Endothelial cell of umbilical vein (primary cell): ENCODE data around the gene SNRNP200. TPM values are rescaled to one million over a fixed set of nuclear protein-coding genes. Genes with fewer than 3 reads are reported as not detected.

Source experiments
- BruUV-seq: library from RNA; stranded (reverse); fragments of 400-500 nt; replicated peaks from 2 replicates; lab custom pipeline; 2021; lab: Mats Ljungman, UMichigan
- CTCF ChIA-PET: fragments of 300-600, 350-600 bp; sonication (Branson Sonifier 250); formaldehyde crosslinking; loops from one replicate; lab custom pipeline; 2021; ENCODE audit warnings: antibody characterized with exemption, inconsistent platforms; lab: Charles Lee
- POLR2A ChIA-PET: fragments of 300-600, 350-600 bp; sonication (Branson Sonifier 250); formaldehyde crosslinking; loops from one replicate; lab custom pipeline; 2021; ENCODE audit warnings: antibody characterized with exemption, inconsistent platforms; lab: Charles Lee
- DNase-seq: peaks from one replicate; pipeline ENCODE4 v3.0.0-alpha.2; 2011; ENCODE audit warnings: low read depth, low spot score
- FAIRE-seq: peaks from 2 replicates; lab custom pipeline; 2011; peaks lifted over from hg19 to GRCh38; lab: Jason Lieb, UNC
- H2AFZ ChIP-seq: 2 replicates; pipeline ENCODE4 v1.6.0; 2012; ENCODE audit warnings: low read depth, low read length, control low read depth, inconsistent platforms
- H3K27ac ChIP-seq: 2 replicates; pipeline ENCODE4 v1.5.1; 2011; ENCODE audit warnings: low read depth, mild to moderate bottlenecking, control low read depth, low read length, moderate library complexity; ENCODE audit not compliant: insufficient read depth
- H3K27me3 ChIP-seq, 2 experiments: 2 replicates each; pipeline versions ENCODE4 v1.6.0 to v1.6.1; 2011; ENCODE audit warnings: low read length in 2 of 2, mixed read lengths in 1 of 2; ENCODE audit not compliant: control insufficient read depth in 2 of 2, insufficient read depth in 2 of 2
- H3K36me3 ChIP-seq, 2 experiments: 2 replicates in 1 of 2; 3 replicates in 1 of 2; pipeline ENCODE4 v1.5.1; 2011; ENCODE audit warnings: low read length in 2 of 2, mild to moderate bottlenecking in 1 of 2, moderate library complexity in 1 of 2; ENCODE audit not compliant: control insufficient read depth in 2 of 2, insufficient read depth in 2 of 2; ENCODE audit errors: extremely low read depth in 1 of 2
- H3K4me1 ChIP-seq: 3 replicates; pipeline ENCODE4 v1.5.1; 2011; ENCODE audit warnings: mild to moderate bottlenecking, low read length; ENCODE audit not compliant: control insufficient read depth, insufficient read depth; ENCODE audit errors: extremely low read depth
- H3K4me2 ChIP-seq: 2 replicates; pipeline ENCODE4 v1.6.1; 2011; ENCODE audit warnings: low read length, control low read depth, mixed read lengths; ENCODE audit not compliant: insufficient read depth
- H3K4me3 ChIP-seq, 3 experiments: fragments of 200-600 bp in 1 of 3; sonication (generic), shearing (Covaris generic) in 1 of 3; replicated peaks in 1 of 3; 2 replicates each; pipeline ENCODE4 v1.5.1; 2011 to 2016; ENCODE audit warnings: control low read depth in 3 of 3, low read length in 3 of 3, mild to moderate bottlenecking in 2 of 3, inconsistent platforms in 1 of 3, low read depth in 1 of 3, moderate library complexity in 1 of 3; ENCODE audit not compliant: insufficient read depth in 1 of 3
- H3K79me2 ChIP-seq: 2 replicates; pipeline ENCODE4 v1.6.0; 2012; ENCODE audit warnings: low read length, inconsistent platforms; ENCODE audit not compliant: control insufficient read depth, insufficient read depth
- H3K9ac ChIP-seq: replicated peaks from 2 replicates; pipeline ENCODE3; 2011; ENCODE audit warnings: low read length, control low read depth; ENCODE audit not compliant: insufficient read depth; ENCODE audit errors: extremely low read depth
- H3K9me1 ChIP-seq: replicated peaks from 3 replicates; pipeline ENCODE4 v1.6.0; 2011; ENCODE audit warnings: mild to moderate bottlenecking, low read length; ENCODE audit not compliant: control insufficient read depth, insufficient read depth; ENCODE audit errors: extremely low read depth
- H3K9me3 ChIP-seq: replicated peaks from 2 replicates; pipeline ENCODE4 v1.5.1; 2012; ENCODE audit warnings: low read length, inconsistent platforms; ENCODE audit not compliant: control insufficient read depth, insufficient read depth
- H4K20me1 ChIP-seq: replicated peaks from 2 replicates; pipeline ENCODE3; 2011; ENCODE audit warnings: mild to moderate bottlenecking, low read length; ENCODE audit not compliant: control insufficient read depth, insufficient read depth; ENCODE audit errors: extremely low read depth
- CTCF ChIP-seq, 2 donors: IDR thresholded peaks; 1 replicate in 1 of 2; 2 replicates in 1 of 2; pipeline ENCODE4 v1.5.1; 2011; ENCODE audit warnings: low read length in 2 of 2, mild to moderate bottlenecking in 2 of 2, moderate library complexity in 2 of 2, control low read depth in 1 of 2, inconsistent platforms in 1 of 2, low read depth in 1 of 2; ENCODE audit not compliant: insufficient read depth in 1 of 2; ENCODE audit errors: extremely low read depth in 1 of 2
- EZH2 ChIP-seq: IDR thresholded peaks from 2 replicates; pipeline ENCODE4 v1.6.1; 2012; ENCODE audit warnings: borderline replicate concordance, low read depth, mild to moderate bottlenecking, moderate library complexity, low read length, inconsistent platforms; ENCODE audit not compliant: severe bottlenecking
- FOS ChIP-seq: IDR thresholded peaks from 2 replicates; pipeline ENCODE4 v1.6.1; 2011; ENCODE audit warnings: mild to moderate bottlenecking, low read length, moderate library complexity, borderline replicate concordance; ENCODE audit not compliant: insufficient read depth
- GATA2 ChIP-seq: IDR thresholded peaks from 2 replicates; pipeline ENCODE4 v1.7.0; 2011; ENCODE audit warnings: low read depth, mild to moderate bottlenecking, moderate library complexity, mixed read lengths, low read length; ENCODE audit not compliant: insufficient read length, insufficient read depth
- JUN ChIP-seq: IDR thresholded peaks from 2 replicates; pipeline ENCODE4 v1.6.1; 2011; ENCODE audit warnings: borderline replicate concordance, low read depth; ENCODE audit not compliant: insufficient read length, insufficient read depth
- MYC ChIP-seq: IDR thresholded peaks from one replicate; pipeline ENCODE4 v1.6.1; 2011; ENCODE audit warnings: mild to moderate bottlenecking, low read depth, low read length
- POLR2A ChIP-seq: IDR thresholded peaks from 2 replicates; pipeline ENCODE4 v1.6.1; 2012; ENCODE audit warnings: low read depth, mild to moderate bottlenecking, control low read depth, low read length
- POLR2AphosphoS5 ChIP-seq: IDR thresholded peaks from 2 replicates; pipeline ENCODE4 v1.6.1; 2012; ENCODE audit warnings: low read depth, mild to moderate bottlenecking, control low read depth, low read length, moderate library complexity; ENCODE audit not compliant: insufficient read depth
- dilution Hi-C: fragments of 300-500 bp; cut with MboI; formaldehyde crosslinking; loops from one replicate; pipeline ENCODE4 v1.15.0; 2019; ENCODE audit warnings: low sequenced_read_pairs; ENCODE audit not compliant: extremely low pct_ligation_motif_present
- intact Hi-C: fragments of 100-400 bp; cut with micrococcal nuclease; formaldehyde crosslinking; loops from one replicate; pipeline ENCODE4 v1.10.0; 2022
- polyA plus RNA-seq, 4 experiments: library from polyadenylated mRNA; depleted of rRNA in 3 of 4; stranded (reverse) in 3 of 4; unstranded in 1 of 4; fragments of >200 nt; gene quantifications; 2 replicates each; pipeline versions ENCODE4 v1.2.1 to v1.2.3, GENCODE V29; 2011 to 2012; ENCODE audit warnings: missing spikeins in 1 of 4
- total RNA-seq: library from RNA; stranded (reverse); gene quantifications from 2 replicates; pipeline ENCODE4 v1.2.3, GENCODE V29; 2021
- TF ChIP-seq, protein P1 (sequence below): IDR thresholded peaks from 2 replicates; pipeline ENCODE4 v1.6.1; 2011; ENCODE audit not compliant: insufficient read depth, insufficient read length

The SNRNP200 gene
- total and polyA plus RNA-seq, 2 donors (not counting 3 experiments of a cell fraction or from before 2014, with no cell fraction given), result 124 to 155 TPM

- CTCF ChIA-PET, result interaction anchor here (1.0 to 1.1 kb wide), 2 partner anchors 9 to 179 kb away, joined by 3 read pairs; no protein-coding TSS in a partner anchor
- Histone ChIP-seq H3K4me3 (no peak overlapping the region), H3K9ac (no peak overlapping the region), H3K79me2 (peaks cover under 1% of the 10 kb centered on the region), H2AFZ (no peak overlapping the region), H3K27ac (no peak overlapping the region), H3K9me3 (no peaks in the 10 kb centered on the region), H3K9me1 (no peaks in the 10 kb centered on the region), H3K27me3 (no peaks in the 10 kb centered on the region), H3K36me3 (no peaks in the 10 kb centered on the region), H3K4me2 (no peak overlapping the region), H3K4me1 (peaks cover 10% of the 10 kb centered on the region), H4K20me1 (no peaks in the 10 kb centered on the region)
- no TSS peak for BruUV-seq
- TF ChIP-seq CTCF (IDR thresholded peaks at IDR 0.05; ENCODE audit: extremely low read depth in 1 of 2, insufficient read depth in 1 of 2, low read depth in 1 of 2, low read length in 2 of 2) (no peak), FOS (no peak), GATA2 (no peak), POLR2A (no peak), EZH2 (no peak), MYC (no peak), JUN (no peak), POLR2AphosphoS5 (no peak)
- TF ChIP-seq, protein P1, sequence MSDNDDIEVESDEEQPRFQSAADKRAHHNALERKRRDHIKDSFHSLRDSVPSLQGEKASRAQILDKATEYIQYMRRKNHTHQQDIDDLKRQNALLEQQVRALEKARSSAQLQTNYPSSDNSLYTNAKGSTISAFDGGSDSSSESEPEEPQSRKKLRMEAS, result no peak
- POLR2A ChIA-PET, result no interaction called here
- dilution Hi-C loops (no loop called here), intact Hi-C loops (no loop called here)
- FAIRE-seq (no peak), DNase-seq (no peak)
Observed at GRCh38 chr2:96329874-96330273, 24.5 kb upstream of the SNRNP200 start.
